CD4-positive, alpha-beta T cell treated with Interleukin-10 for 1 hour (primary cell): ENCODE results near the gene ARMH4.

Experiments used
- DNase-seq: peaks from one replicate; pipeline ENCODE4 v3.0.0-alpha.2; 2020

The ARMH4 gene

DNA sequence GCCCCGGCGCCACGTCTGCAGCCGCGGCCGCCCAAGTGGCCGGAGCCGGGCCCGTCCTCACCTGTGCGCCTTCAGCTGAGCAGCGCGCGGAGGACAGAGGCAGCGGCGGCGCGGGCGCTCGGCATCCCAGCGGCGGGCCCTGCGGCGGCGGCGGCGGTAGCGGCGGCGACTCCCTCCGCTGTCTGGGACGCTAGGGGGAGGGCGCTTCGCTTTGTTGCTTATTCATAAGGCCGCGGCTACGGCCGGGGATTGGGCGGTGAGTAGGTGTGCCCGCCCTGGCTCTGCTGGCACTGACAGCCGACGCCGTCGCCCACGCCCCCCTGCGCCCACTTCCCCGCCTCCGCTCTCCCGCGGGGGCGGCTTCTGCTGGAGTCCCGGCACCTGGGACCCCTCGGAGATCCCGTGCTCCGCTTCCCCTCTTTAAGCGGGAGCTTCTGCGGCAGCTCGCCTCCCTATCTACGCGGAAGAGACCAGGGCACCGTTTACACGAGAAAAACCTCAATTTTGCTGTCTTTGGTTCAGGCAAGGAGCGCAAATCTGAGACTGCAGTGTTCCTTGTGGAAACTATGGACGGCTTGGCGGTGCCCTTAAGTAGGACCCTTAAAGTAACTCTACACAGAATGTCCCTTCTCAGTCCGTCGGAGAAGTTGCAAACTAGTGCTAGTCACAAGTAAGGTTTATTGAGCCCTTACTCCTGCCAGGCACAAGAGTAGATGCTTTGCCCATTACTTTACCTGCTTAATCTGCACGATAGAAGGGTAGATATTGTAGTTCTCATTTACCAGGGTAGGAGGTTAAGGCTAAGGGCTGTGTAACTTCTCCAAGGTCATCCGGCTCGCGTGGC, at the start of gene ARMH4:
ARMH4 (minus strand) TSS at position 200 of the 844 bp plus-strand sequence. CDS start 12,855 bp downstream, outside the sequence.
- peak; percentile 67 for DNase-seq

GRCh38 chr14:58200846-58201245, 48.8 kb upstream of the ARMH4 start:
- peak; percentile 2 for DNase-seq

GRCh38 chr14:58200480-58200841, 48.4 kb upstream of the ARMH4 start:
- no peak for DNase-seq

GRCh38 chr14:58199726-58200479, 47.9 kb upstream of the ARMH4 start, which contains the start of gene ACTR10:
Gene ACTR10 (plus strand): TSS chr14:58200149. CDS start chr14:58200218, 69 bp downstream.
- peak; percentile 88 for DNase-seq

- peak; percentile 51 for DNase-seq
Measured at GRCh38 chr14:58198086-58198485, 46.1 kb upstream of the ARMH4 start.

DNA sequence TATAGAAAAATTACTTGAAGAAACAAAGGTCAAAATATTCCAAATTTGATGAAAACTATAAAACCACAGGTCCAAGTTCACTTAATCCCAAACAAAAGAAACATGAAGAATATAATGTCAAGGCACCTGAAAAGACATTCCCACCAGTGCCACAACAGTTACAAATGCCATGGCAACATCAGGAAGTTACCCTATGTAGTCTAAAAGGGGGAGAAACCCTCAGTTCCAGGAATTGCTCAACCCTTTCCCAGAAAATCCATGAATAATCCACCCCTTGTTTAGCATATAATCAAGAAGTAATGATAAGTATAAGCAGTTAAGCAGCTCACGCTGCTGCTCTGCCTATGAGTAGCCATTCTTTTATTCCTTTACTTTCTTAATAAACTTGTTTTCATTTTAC, 44.2 kb upstream of the ARMH4 start:
- no peak for DNase-seq

DNA sequence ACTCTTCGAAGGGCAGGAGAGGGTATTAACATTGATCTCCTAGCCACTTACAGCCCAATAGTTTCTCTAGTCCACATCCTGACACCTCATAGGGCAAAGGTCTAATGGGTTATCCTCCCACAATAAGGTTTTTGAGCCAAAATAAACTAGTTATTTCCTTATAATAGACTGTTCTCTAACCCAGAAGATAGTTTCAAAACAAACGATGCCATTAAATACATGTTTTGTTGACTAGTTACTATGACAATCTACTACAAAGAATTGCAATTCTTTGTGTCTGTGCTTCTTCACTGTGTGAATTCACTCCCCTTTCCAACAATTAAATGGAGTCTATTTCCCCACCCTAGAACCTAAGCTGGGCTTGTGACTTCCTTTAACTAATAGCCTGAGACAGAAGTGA, 41.5 kb upstream of the ARMH4 start:
- DNase-seq = no peak

DNA sequence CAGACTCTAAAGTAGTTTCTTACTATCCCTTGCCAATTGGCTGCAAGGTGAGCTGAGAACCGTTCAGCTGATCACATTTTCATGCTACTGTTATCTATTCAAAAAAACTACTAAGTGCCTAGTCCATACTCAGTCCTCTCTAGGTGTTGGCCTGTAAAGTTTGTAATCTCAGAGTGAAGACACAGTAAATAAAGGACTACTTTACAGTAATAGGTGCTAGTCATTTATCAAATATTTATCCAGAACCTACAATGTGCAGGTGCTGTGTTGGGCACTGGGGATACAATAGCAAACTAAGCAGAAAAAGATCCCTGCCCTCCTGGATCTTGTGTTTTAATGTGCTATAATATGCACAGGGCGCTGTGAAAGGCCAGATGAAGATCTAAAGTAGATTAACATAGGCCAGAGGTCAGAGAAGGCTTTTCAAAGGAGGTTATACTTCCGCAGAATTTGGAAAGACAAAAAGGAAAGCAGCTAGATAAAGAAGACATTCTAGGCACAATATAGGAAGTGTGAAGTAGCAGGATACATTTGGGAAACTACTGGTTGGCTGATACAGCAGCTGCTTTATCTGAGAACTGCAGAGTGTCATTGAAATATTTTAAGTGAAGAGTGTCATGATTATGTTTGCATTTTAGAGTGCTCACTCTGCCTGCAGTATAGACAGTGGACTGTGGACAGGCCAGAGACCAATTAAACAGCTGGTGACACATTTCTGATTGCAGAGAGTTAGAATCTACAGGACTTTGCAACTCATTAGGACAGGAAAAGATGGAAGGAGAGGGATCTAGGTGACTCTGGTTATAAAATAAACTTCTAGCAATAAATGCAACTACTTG, 40.0 kb upstream of the ARMH4 start:
- no peak for DNase-seq

- DNase-seq = no peak
Measured at GRCh38 chr14:58189176-58189575, 37.2 kb upstream of the ARMH4 start.

- DNase-seq = no peak
Measured at GRCh38 chr14:58177125-58177524, 25.1 kb upstream of the ARMH4 start.

- DNase-seq = peak; percentile 32
Measured at GRCh38 chr14:58171090-58171489, 19.1 kb upstream of the ARMH4 start.

GRCh38 chr14:58167891-58168290, 15.9 kb upstream of the ARMH4 start:
- no peak for DNase-seq

DNA sequence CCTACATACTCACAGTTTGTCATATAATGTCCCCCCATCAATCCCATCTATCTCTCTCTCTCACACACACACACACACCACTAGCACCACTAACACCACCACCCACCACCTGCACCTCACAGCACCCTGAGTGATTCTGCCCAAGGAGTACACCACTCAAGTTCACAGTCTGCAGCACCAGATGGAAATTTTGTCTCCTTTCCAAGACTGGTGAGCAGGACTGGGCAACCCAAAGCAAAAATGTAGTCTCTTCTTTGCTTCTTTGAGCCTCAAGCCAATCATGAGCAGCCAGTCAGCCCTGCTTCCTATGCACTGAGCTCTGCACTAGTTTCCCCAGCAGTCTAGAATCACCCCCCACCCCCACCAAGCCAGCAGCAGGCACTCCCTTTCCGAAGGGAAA, 15.0 kb upstream of the ARMH4 start:
- DNase-seq = no peak

DNA sequence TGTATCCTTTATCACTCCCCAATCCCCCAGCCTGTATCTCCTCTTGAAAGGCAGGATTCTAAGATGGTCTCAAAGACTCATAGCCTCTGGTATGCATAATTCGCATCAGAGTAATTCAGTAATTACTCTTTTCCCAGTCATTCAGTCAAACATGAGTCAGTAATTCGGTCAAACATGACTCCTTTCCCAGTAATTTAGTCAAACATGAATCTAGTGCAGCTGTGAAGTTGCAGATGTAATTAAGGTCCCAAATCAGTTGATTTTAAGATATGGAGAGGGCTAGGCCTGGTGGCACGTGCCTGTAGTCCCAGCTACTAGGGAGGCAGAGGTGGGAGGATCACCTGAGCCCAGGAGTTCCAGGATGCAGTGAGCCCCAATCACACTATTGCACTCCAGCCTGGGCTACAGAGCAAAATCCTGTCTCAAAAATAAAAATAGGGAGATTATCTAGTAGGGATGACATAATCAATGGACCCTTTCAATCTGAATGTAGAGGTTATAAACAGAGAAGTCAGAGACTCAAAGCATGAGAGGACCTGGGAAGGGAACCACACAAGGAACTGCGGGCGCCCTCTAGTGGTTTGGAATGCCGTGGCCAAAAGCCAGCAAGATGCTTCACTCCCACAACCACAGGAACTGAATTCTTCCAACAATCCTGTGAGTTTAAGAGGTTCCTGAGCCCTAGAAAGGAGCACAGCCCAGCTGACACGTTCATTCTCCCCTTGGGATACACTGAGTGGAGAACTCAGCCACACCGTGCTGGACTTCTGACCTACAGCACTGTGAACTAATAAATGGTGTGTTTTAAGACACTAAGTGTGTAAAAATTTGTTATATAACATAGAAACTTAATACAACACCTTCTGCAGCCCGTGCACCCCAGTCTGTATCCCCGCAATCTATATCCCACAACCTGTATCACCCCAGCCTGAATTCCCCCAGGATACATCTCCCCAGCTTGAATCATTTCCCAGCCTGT, 14.3 kb upstream of the ARMH4 start:
- DNase-seq = peak; percentile 68

- no peak for DNase-seq
Measured at GRCh38 chr14:58160561-58160960, 8.5 kb upstream of the ARMH4 start.

DNA sequence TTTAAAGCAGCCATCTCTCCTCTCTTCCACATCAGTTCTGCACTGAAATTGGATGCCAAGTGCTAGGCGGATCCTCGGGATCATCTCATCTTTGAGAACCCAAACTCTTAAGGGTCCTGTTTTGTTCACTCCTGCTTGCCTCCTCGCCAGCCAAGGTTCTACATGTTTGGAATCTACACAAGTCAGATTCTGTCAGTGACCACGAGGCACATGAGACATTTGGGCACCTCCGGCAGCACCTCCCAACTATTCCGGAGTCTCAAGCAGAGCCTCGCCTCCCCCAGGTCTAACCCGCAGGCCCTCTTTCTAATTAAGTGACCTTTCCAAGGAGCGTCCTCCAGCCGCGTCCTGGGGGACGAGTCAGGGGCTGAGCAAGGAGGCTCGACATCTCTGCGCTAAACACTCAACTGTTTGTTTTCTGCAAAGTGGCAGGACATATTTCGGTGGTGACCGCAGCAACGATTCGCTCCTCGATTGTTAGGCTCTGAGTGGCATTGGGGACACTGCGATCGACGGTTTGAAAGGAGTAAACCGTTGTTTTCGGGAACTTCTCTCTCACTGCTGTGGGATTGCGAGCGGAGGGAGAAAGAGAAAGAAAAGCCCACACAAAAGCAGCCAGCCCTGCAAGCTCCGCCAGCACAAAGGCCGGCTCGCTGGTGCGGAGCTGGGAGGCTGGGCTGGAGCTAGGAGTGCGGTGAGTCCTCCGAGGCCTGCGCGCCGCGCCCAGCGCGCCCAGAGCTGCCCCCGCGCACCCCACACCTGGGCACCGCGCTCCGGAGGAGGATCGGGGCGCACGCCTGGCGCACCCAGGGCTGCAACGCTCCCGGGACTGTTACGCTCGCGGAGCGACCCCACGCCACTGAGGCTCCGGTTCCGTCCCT, 640 bp downstream of the ARMH4 start:
- DNase-seq = peak; percentile 0

DNA sequence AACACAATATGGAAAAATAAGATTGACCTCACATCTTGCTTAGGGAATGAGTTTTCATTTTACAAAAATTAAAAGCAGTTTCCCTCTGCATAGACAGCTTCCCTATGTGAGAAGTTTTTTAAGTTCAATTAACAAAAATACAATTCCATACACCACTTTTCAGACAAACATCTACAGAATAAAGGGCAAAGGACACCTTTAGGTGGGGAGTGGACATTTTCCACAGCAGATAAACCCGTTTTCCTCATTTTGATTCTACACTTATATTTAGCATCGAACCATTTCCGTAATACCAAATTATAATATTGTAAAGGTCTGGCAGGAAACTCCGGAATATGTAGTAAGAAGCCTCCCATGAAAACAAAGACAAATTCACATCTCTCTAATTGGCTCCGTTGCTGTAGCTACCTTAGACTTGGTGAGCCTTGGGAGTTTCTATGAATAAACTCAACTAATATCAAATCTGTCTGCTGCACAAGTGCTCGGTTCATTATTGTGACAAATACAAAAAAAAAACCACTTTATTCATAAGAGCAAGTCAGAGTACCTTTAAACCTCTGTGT, 1.7 kb downstream of the ARMH4 start:
- no peak for DNase-seq

GRCh38 chr14:58149196-58149595, 2.8 kb downstream of the ARMH4 start:
- no peak for DNase-seq

DNA sequence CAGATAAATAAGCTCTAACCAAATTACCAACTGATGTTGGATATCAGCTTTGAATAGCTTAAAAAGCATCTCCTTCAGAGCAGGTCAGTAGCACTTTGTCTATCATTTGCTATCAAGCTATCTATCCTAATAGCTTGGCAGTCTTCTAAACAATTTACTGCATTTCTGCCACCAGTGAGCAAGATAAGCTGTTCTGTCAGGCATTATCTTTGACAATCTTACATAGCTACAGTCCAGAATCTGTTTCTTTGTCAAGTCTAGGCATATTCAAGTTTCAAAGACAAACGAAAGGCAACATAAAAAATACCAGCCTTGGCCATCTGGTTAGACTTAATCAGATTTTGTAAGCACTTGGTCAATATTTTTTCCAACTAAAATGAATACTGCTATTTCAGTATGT, 5.6 kb downstream of the ARMH4 start:
- no peak for DNase-seq

DNA sequence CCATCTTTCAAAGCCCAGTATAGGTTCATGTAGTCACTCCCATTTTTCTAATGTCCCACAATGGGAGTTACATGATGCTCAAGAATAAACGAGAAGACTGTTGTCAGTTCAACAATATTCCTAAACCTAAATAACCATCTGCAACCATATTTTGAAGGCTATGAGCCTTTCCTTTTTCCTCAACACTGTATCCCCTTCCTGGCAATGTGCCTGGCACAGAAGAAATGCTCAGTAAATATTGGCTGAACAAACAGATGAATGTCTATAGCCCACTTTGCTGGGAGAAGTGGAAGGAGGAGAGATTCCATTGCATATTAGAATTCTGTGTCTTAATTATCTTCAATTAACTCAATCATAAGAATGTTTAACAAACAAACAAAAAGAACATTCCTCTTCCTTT, 6.1 kb downstream of the ARMH4 start:
- no peak for DNase-seq

DNA sequence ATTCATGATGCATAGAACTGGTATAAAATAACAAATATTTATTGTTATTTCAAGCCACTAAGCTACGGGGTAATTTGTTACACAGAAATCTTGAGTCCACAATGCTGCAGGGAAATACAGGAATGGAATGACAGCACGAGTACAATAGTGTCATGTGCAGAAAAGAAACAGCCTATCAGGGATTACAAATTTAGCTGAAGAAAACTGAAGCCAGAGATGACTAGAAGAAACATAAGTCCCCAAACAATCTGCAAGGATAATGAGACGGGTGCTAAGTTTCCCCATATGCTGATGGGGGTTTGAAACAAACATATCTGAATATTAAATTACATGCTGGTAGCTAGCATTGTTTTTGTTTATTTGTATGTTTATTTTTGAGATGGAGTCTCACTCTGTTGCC, 8.9 kb downstream of the ARMH4 start:
- DNase-seq = no peak
